ENCODE data around the gene ADH5.

ADH5 gene

GRCh38 chr4:99054428-99054994, 34.1 kb downstream of the ADH5 start:
- Histone ChIP-seq H3K4me1 (ENCODE audit: control insufficient read depth, insufficient read depth, low read length) (no peaks in the 10 kb centered on the region), H3K4me3 (ENCODE audit: low read depth, low read length) (no peak overlapping the region), H3K27ac (ENCODE audit: extremely low read depth, low read depth, low read length) (no peak overlapping the region), H3K36me3 (ENCODE audit: control insufficient read depth in 2 of 2, insufficient read depth in 1 of 2, low read length in 2 of 2) (peaks cover 0 to 64% of the 10 kb centered on the region in 2 experiments; a peak in 2 of 3 replicates), H3K9me3 (ENCODE audit: control insufficient read depth, insufficient read depth, low read depth, low read length) (no peaks in the 10 kb centered on the region)
- ChIA-PET CTCF (interaction anchor here (0.8 to 4.5 kb wide), 3 partner anchors 58 to 532 kb away, joined by 3 to 44 read pairs (median 5); partner anchors contain the start of gene METAP1), POLR2A (no interaction called here)
- no peak for TF ChIP-seq BCL6B (tag by site-specific recombination; IDR thresholded peaks at IDR 0.05)
- no peak for TF ChIP-seq PBX3 (CRISPR knock-in tag; IDR thresholded peaks at IDR 0.05)
- TF ChIP-seq PRDM1 (tag by site-specific recombination; IDR thresholded peaks at IDR 0.05): peak; percentile 66

- Histone ChIP-seq H3K27ac (ENCODE audit: extremely low read depth, low read depth, low read length) (no peak overlapping the region), H3K36me3 (ENCODE audit: control insufficient read depth in 2 of 2, insufficient read depth in 1 of 2, low read length in 2 of 2) (peaks cover 0 to 65% of the 10 kb centered on the region in 2 experiments; a peak in 2 of 3 replicates), H3K9me3 (ENCODE audit: control insufficient read depth, insufficient read depth, low read depth, low read length) (no peaks in the 10 kb centered on the region), H3K4me3 (ENCODE audit: low read depth, low read length) (no peak overlapping the region), H3K4me1 (ENCODE audit: control insufficient read depth, insufficient read depth, low read length) (no peaks in the 10 kb centered on the region)
- TF ChIP-seq ZNF362 (tag by site-specific recombination; IDR thresholded peaks at IDR 0.05) (no peak), ZNF571 (tag by site-specific recombination; IDR thresholded peaks at IDR 0.05) (no peak), ZNF48 (tag by site-specific recombination; IDR thresholded peaks at IDR 0.05) (no peak), ZNF175 (tag by site-specific recombination; IDR thresholded peaks at IDR 0.05) (no peak), ZNF449 (tag by site-specific recombination; IDR thresholded peaks at IDR 0.05) (no peak), GLI4 (tag by site-specific recombination; IDR thresholded peaks at IDR 0.05) (no peak), ZNF513 (tag by site-specific recombination; IDR thresholded peaks at IDR 0.05) (no peak), ZNF510 (tag by site-specific recombination; IDR thresholded peaks at IDR 0.05; ENCODE audit: insufficient replicate concordance) (no peak), ZNF155 (tag by site-specific recombination; IDR thresholded peaks at IDR 0.05) (no peak), ZNF529 (tag by site-specific recombination; IDR thresholded peaks at IDR 0.05; ENCODE audit: insufficient replicate concordance) (no peak), PRDM10 (tag by site-specific recombination; IDR thresholded peaks at IDR 0.05) (no peak), ZNF501 (tag by site-specific recombination; IDR thresholded peaks at IDR 0.05) (no peak), ZFHX2 (tag by site-specific recombination; conservative IDR thresholded peaks at IDR 0.05) (no peak), ZNF624 (tag by site-specific recombination; IDR thresholded peaks at IDR 0.05) (no peak), ZNF704 (tag by site-specific recombination; IDR thresholded peaks at IDR 0.05) (no peak), ZNF324 (tag by site-specific recombination; IDR thresholded peaks at IDR 0.05) (no peak), ZNF114 (tag by site-specific recombination; IDR thresholded peaks at IDR 0.05) (no peak), ZNF654 (tag by site-specific recombination; IDR thresholded peaks at IDR 0.05; ENCODE audit: low read depth) (no peak)
- CTCF ChIA-PET: interaction anchor here (0.7 to 1.4 kb wide), 2 partner anchors 58 to 597 kb away, joined by 3 to 5 read pairs; partner anchors contain the start of gene METAP1
- POLR2A ChIA-PET: no interaction called here
These were observed 35.7 kb downstream of the ADH5 start for GRCh38 chr4:99052902-99053301.
